Peyer's patch (tissue), 4 donors: ENCODE measurements around the gene ACAD8. TPM values are rescaled to one million over a fixed set of nuclear protein-coding genes. Genes with fewer than 3 reads are reported as not detected.

ENCODE experiments used
- DNase-seq, 3 donors: peaks; one replicate each; pipeline ENCODE4 v3.0.0-alpha.2; 2017 to 2019
- H3K27ac ChIP-seq, 4 donors: fragments of 200-600 bp; sonication (generic); one replicate each; pipeline ENCODE4 v1.5.1; 2016 to 2019
- H3K27me3 ChIP-seq, 2 donors: fragments of 200-600 bp; sonication (generic); one replicate each; pipeline ENCODE4 v1.5.1; 2019
- H3K36me3 ChIP-seq, 3 donors: fragments of 200-600 bp; sonication (generic); one replicate each; pipeline ENCODE4 v1.5.1; 2016 to 2019
- H3K4me1 ChIP-seq, 4 donors: fragments of 200-600 bp; sonication (generic); one replicate each; pipeline ENCODE4 v1.5.1; 2016 to 2019
- H3K4me3 ChIP-seq, 4 donors: fragments of 200-600 bp; sonication (generic); 1 replicate in 3 of 4; 2 replicates in 1 of 4; pipeline ENCODE4 v1.5.1; 2016 to 2019; ENCODE audit warnings: mild to moderate bottlenecking in 1 of 4
- H3K9me3 ChIP-seq, 4 donors: fragments of 200-600 bp; sonication (generic); one replicate each; pipeline ENCODE4 v1.5.1; 2016 to 2019; ENCODE audit warnings: mild to moderate bottlenecking in 1 of 4
- CTCF ChIP-seq, 6 experiments: fragments of 450-650 bp in 4 of 6; fragments of 200-600 bp in 2 of 6; sonication (generic) in 1 of 6; IDR thresholded peaks; one replicate each; pipeline ENCODE4 v1.5.1; 2017 to 2019; ENCODE audit warnings: antibody characterized with exemption in 6 of 6, mild to moderate bottlenecking in 3 of 6, moderate library complexity in 1 of 6
- POLR2A ChIP-seq, 2 donors: fragments of 450-650 bp; IDR thresholded peaks; one replicate each; pipeline ENCODE4 v1.5.1; 2017; ENCODE audit warnings: antibody characterized with exemption in 2 of 2, mild to moderate bottlenecking in 2 of 2, moderate library complexity in 2 of 2
- total RNA-seq, 4 donors: library from RNA; depleted of rRNA; stranded (reverse); fragments of >200 nt; gene quantifications; one replicate each; pipeline ENCODE4 v1.1.0, GENCODE V29; 2016

The ACAD8 gene
- total RNA-seq, 4 donors from 2014 or later: 30.4 to 44.5 (median 36.9) TPM

- TF ChIP-seq POLR2A (IDR thresholded peaks at IDR 0.05): no peak
- no peak for DNase-seq
- Histone ChIP-seq H3K36me3 (no peaks in the 10 kb centered on the region), H3K27me3 (no peaks in the 10 kb centered on the region), H3K27ac (no peak overlapping the region), H3K4me1 (no peaks in the 10 kb centered on the region), H3K4me3 (no peak overlapping the region), H3K9me3 (no peaks in the 10 kb centered on the region)
These were observed 36.4 kb downstream of the ACAD8 start for GRCh38 chr11:134289789-134290188.

GRCh38 chr11:134290646-134291045 is 37.3 kb downstream of the ACAD8 start:
- TF ChIP-seq CTCF (IDR thresholded peaks at IDR 0.05) (no peak), POLR2A (IDR thresholded peaks at IDR 0.05) (no peak)
- H3K36me3 ChIP-seq: no peaks in the 10 kb centered on the region
- H3K9me3 ChIP-seq: no peaks in the 10 kb centered on the region
- no peak overlapping the region for H3K27ac ChIP-seq
- H3K4me1 ChIP-seq: no peaks in the 10 kb centered on the region
- no peak overlapping the region for H3K4me3 ChIP-seq
- no peak for DNase-seq
- H3K27me3 ChIP-seq: no peaks in the 10 kb centered on the region

- H3K4me1 ChIP-seq: no peaks in the 10 kb centered on the region
- no peaks in the 10 kb centered on the region for H3K9me3 ChIP-seq
- H3K27me3 ChIP-seq: no peaks in the 10 kb centered on the region
- no peak for DNase-seq
- no peak for TF ChIP-seq CTCF (IDR thresholded peaks at IDR 0.05)
- no peaks in the 10 kb centered on the region for H3K36me3 ChIP-seq
- no peak overlapping the region for H3K4me3 ChIP-seq
- no peak overlapping the region for H3K27ac ChIP-seq
These were observed 37.8 kb downstream of the ACAD8 start for GRCh38 chr11:134291196-134291595.

GRCh38 chr11:134292661-134293060 is 39.3 kb downstream of the ACAD8 start:
- no peaks in the 10 kb centered on the region for H3K9me3 ChIP-seq
- no peak for DNase-seq
- no peak for TF ChIP-seq CTCF (IDR thresholded peaks at IDR 0.05)
- TF ChIP-seq POLR2A (IDR thresholded peaks at IDR 0.05): no peak
- H3K36me3 ChIP-seq: no peaks in the 10 kb centered on the region
- no peaks in the 10 kb centered on the region for H3K27me3 ChIP-seq
- H3K27ac ChIP-seq: no peak overlapping the region
- no peaks in the 10 kb centered on the region for H3K4me1 ChIP-seq
- H3K4me3 ChIP-seq: no peak overlapping the region

- Histone ChIP-seq H3K4me1 (no peaks in the 10 kb centered on the region), H3K9me3 (no peaks in the 10 kb centered on the region), H3K27me3 (no peaks in the 10 kb centered on the region), H3K36me3 (no peaks in the 10 kb centered on the region), H3K27ac (no peak overlapping the region), H3K4me3 (no peak overlapping the region)
- no peak for DNase-seq
- TF ChIP-seq CTCF (IDR thresholded peaks at IDR 0.05) (no peak), POLR2A (IDR thresholded peaks at IDR 0.05) (no peak)
These were observed 40.0 kb downstream of the ACAD8 start for GRCh38 chr11:134293119-134294113.

- H3K27me3 ChIP-seq: no peaks in the 10 kb centered on the region
- no peak overlapping the region for H3K27ac ChIP-seq
- no peak for DNase-seq
- no peaks in the 10 kb centered on the region for H3K36me3 ChIP-seq
- no peak overlapping the region for H3K4me3 ChIP-seq
- H3K9me3 ChIP-seq: no peaks in the 10 kb centered on the region
- TF ChIP-seq POLR2A (IDR thresholded peaks at IDR 0.05) (no peak), CTCF (IDR thresholded peaks at IDR 0.05) (no peak)
- H3K4me1 ChIP-seq: no peaks in the 10 kb centered on the region
These were observed 41.3 kb downstream of the ACAD8 start for GRCh38 chr11:134294664-134295063.
